HG03175 (cell line): Measurements from ENCODE around the gene ABCG2.
A peak's percentile ranks its signal among the peaks of the same experiment; 100 is the strongest.
"Not testable (repeated sequence)": the region's sequence is repeated elsewhere in the genome, so short reads cannot be mapped to it uniquely, and the experiment has no call there.

Experiments
- ATAC-seq: cut with Tn5 transposase; IDR thresholded peaks from one replicate; pipeline ENCODE4 v1.9.1; 2021; ENCODE audit warnings: mild to moderate bottlenecking, moderate library complexity; ENCODE audit not compliant: unreplicated experiment

ABCG2 gene

DNA sequence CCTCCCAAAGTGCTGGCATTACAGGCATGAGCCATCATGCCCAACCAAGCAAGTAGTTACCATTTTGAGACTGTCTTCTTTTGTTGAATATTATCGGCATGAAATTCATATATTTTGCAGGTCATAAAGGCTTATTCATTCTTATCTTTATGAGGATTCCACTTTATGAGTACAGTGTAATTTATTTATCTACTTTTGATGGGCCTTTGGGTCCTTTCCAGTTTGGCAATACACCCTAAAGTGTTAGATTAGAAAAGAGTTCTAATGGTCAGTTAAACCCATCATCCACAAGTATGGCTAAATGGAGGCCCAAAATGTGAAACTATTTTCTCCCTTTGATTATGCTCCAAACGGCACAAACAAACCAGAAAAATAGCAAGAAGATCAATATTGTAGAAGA, 10.9 kb upstream of the ABCG2 start:
- ATAC-seq, result no peak

DNA sequence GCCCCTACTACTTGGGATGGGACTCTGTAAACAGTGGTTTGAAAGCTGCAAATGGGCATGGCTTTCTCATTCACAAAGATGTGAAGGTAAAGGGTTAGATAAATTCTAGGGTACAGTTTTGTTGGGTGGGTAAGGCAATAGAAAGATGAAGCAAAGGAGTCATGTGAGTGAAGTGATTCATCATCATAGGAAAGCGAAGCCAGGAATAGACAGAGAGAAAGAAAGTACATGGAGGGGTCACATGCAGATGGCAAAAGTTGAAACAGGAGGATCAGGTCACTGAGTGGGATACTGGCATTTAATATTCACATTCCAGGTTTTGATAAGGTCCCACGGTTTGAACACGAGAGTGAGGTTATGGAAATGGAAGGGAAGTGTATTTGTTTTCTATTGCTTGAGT, 8.2 kb upstream of the ABCG2 start:
- no peak for ATAC-seq

DNA sequence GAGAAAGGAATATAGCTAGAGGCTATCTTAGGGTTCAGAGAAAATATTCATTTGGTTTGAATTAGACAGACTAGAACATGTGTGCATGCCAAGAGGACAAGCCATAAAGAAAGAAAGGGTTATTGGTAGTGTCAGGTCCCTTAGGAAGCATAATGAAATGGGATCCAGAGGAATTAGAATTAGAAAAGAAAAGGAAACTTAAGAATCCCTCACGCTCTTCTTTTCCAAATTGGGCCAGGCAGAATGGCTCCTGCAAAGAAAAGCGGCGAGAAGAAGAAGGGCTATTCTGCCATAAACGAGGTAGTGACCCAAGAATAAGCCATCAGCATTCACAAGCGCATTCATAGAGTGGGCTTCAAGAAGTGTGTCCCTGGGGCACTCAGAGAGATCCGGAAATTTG, 4.9 kb upstream of the ABCG2 start:
- ATAC-seq, result no peak

DNA sequence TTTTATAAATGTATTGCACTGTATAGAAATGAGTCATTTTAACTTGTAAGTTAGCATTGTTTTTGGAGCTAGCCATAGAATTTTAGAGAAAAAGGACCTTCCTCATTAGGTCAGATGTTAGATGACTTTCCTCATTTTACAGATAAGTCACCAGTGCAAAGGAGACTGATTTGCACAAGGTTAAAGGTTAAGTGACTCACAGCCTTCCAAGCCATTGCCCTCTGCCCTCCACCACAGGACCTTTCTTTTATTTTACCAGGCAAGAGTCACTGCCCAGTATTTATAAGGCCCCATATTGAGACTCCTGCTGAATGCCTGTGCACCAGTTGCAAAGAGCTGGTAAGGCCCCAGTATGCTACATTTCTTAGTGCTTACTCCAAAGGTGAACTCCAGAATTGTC, 4.2 kb upstream of the ABCG2 start:
- no peak for ATAC-seq

DNA sequence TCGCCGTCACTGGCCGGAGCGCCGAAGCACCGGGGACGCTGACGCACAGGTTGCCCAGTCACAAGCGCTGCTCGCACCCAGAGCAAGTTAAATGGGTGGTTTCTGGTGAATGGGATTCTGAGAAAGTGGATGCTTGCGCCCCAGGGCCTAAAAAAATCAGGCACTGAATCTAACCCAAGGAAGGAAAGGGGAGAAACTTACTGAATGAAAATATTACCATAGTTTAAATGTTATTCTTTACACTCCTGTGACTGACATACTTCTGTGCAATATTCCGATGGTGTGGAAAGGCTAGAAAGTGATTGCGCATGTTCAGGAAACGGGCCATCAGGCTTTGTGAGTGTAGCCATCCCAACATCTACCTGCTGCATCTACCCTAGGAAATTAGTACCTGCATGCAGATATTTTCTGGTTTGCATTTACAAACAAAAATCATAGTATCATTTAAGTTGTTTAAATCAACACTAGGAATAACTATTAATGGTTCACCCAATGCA, 838 bp upstream of the ABCG2 start:
- no peak for ATAC-seq

DNA sequence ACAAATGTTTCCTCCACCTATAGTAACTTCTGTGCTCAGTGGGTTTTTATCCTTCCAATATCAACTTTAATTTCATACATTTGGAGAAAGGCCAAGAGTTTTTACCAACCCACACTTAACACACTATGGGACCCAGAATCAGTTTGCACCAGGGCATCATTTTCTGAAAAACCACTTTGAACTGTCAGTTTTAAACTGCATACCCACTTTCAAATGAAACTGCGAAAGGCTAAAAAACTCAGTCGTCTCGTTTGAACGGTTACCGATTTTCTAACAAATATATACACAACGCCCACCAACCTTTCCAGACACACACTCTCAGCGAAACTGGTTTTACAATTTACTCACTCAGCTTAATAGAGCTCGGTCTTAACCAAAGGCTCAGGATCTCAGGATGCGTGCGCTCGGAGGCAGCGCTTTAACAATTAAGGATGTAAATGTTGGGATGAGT, 376 bp downstream of the ABCG2 start:
- ATAC-seq, result peak; percentile 52

DNA sequence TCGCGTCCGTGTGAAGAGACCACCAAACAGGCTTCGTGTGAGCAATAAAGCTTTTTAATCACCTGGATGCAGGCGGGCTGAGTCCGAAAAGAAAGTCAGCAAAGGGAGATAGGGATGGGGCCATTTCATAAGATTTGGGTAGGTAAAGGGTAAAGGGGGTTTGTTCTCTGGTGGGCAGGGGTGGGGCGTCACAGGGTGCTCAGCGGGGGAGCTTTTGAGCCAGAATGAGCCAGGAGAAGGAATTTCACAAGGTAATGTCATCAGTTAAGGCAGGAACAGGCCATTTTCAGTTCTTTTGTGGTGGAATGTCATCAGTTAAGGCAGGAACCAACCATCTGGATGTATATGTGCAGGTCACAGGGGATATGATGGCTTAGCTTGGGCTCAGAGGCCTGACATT, 6.1 kb downstream of the ABCG2 start:
- ATAC-seq, result not testable (repeated sequence)

DNA sequence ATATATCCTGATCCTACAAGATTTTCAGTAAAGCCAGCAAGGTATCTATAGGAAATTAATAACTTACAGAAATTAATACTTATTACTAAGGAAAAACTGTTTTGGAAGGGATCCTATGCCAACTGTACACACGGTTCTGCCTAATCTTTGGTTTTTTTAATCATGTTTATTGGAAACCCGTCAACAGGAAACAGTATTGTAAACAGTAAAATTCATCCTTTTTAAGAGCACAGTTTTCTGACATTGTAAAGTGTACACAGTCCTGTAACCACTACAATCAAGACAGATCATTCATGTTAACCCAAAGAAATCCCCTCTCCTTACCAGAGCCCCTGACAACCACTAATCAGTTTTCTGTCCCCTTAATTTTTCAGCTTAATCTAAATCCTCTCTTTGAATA, 9.9 kb downstream of the ABCG2 start:
- ATAC-seq, result no peak

DNA sequence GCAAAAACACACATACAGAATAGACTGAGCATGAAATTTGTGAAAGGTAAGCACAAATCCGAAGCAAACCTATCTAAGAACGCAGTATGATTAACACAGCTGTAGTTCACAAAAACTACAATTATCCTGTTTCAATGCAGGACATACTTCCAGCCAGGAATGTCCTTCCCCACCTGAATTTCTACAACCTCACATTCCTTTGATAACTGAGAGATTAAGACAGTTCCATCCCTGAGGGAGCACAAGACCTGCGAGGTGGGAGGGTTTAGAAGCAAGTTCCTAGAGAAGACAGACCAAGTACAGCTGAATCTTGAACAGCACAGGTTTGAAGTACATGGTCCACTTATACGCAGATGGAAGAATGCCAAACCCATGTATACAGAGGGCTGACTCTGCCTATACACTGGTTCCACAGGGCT, 10.6 kb downstream of the ABCG2 start:
- ATAC-seq, result no peak

DNA sequence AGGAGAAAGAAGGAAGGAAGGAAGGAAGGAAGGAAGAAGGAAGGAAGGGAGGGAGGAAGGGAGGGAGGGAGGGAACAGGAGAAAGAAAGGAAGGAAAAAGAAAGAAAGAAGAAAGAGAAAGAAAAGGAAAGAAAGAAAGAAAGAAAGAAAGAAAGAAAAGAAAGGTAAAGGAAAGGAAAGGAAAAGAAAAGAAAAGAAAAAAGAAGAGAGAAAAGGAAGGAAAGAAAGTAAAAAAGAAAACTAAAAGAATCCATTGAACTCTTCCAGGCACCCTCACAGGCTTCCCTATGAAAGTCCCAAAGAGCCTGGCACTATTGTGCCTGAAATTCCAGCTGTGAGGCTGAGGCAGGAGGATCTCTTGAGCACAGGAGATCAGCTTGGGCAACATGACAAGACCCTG, 11.5 kb downstream of the ABCG2 start:
- ATAC-seq, result no peak

DNA sequence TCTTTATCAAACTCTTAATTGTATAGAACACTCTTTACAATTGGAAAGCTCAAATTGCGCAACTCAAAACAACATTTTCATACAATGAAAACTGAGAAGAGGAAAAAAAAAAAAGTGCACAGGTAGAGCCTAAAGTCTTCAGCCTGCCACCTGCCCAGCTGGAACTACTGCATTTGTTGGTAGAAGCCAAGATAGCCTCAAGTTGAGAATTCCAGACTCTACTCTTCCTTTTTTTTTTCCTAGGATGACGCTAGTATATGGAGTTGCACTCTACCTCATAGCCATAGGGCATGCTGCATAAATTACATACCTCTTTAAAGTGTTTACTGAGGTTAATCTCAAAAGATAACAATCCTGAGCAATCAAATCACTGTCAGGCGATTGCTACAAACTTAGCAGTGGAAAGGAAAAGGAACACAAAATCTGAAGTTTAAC, 13.6 kb downstream of the ABCG2 start:
- ATAC-seq, result no peak

DNA sequence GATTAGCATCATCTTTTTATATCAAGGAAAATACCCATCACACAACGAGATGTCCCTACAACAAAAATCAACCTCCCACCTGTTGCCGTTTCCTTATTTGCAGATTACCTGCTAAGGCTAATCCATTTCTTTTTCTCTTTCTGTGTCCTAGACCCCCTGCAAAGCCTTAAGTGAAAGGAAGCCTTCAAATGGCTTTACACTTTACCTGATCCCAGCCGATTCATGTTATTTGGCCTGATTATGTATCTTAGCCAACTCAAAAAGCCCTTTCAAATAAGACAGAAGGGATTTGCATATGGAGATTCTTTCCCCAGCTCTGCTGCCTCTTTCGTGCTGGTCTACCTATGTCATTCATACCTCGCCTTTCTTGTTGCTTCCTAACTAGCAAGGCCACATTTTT, 14.4 kb downstream of the ABCG2 start:
- ATAC-seq, result no peak

DNA sequence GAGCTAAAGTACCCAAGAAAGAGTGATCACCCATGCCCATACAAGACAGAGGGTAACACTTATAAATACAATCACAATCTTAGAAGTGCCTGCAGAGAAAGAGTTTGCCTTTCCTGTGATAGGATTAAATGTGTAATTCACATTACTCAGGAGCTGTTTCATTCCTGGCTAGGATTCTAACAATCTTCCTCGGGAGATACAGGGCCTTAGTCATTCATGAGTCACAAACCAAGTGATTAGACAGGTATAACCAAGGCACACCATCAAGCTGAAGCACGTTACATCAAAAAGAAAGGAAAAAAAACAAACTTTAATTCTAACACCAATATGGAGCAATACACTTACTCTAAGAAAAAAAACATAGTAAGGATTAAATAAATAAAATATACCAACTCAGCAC, 14.9 kb downstream of the ABCG2 start:
- no peak for ATAC-seq

DNA sequence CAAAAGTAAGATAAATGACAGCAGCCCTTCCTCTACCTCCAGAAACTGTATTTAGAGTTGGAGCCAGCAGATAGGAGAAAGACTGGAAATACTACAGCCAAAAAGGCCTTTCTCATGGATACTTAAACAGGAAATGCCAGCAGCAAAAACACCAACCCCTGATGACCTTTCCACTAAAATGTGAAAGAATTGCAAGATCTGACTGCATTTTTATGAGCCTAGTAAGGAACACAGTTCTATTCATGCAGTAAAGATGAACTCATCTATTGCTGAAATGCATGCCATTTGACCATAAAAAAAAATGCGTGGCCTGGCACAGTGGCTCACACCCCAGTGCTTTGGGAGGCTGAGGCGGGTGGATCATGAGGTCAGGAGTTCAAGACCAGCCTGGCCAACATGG, 19.9 kb downstream of the ABCG2 start:
- no peak for ATAC-seq

DNA sequence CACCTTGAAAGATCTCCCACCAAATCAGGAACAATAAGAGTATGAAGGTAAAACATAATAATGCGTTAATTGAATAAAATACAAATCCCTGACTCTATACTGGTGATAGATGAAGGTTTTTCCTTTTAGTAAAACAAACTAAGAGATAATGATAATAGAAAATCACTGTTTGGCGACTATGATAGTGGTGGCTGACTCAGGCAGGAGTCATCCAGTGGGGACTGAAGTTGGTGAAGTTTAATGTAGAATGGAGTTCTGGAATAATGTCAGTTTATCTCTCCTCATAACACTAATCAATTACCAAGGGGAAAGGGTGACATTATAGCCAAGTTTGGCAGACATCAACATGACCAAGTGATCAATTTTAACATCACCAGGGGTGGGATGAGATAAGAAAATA, 21.3 kb downstream of the ABCG2 start:
- no peak for ATAC-seq

DNA sequence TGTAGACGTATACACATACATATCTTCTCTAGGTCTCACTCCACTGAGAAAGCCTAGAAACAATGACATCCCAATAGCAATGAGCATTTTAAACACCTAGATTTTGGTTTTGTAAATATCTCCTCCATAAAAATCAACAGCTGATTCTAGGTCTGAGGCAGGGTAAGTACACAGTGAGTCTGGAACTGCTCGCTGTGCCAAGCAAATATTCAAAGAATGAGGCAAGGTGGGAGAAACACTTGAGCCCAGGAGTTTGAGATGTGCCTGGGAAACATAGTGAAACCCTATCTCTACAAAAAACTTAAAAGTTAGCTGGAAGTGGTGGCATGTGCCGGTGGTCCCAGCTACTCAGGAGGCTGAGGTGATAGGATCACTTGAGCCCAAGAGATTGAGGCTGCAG, 22.2 kb downstream of the ABCG2 start:
- no peak for ATAC-seq

DNA sequence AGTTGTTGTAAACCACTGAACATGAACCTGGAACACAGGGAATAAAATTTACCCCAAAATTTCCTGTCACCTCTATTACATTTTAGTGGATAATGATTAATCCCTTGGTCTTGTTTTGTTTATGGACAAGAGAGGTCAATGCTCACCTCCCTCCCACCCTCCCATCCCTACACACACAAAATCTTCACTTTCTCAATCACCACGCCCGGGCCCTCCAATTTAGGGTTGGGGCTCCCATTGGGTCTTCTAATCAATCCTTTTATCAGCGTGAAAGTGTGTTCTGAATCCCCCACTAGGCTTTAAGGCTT, 23.1 kb downstream of the ABCG2 start:
- no peak for ATAC-seq

DNA sequence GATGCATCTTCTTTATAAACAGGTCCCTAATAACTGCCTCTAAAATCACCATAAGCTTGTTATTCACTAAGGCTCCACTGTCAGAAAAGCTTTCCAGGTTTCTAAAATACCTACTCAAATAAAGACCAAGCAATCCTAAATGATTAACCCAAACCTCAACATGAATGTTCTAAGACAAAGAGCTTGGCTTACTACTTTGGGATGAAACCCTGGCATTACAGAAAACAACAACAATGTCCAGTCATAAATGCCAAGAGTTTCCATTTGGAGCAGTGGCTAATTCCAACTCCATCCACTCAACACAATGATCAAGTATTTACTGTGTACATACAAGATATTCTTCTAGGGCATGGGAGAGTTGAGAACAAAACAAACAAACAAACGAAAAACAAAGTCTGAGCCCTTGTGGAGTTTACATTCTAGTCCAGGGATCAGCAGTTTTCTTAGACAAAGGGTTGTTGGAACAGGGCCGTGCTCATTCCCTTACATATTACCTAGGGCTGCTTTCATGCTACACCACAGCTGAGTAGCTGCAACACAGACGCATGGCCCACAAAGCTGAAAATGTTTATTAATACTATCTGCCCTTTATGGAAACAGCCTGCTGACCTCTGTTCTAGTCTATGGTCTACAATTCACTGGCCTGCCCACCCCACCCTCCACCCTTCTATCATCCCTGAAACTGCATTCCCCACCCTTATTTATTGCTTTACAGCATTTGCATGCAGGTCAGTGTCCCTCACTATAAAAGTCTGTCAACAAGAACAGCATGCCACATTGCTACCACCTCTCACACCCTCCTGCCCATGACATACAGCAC, 23.7 kb downstream of the ABCG2 start:
- no peak for ATAC-seq

DNA sequence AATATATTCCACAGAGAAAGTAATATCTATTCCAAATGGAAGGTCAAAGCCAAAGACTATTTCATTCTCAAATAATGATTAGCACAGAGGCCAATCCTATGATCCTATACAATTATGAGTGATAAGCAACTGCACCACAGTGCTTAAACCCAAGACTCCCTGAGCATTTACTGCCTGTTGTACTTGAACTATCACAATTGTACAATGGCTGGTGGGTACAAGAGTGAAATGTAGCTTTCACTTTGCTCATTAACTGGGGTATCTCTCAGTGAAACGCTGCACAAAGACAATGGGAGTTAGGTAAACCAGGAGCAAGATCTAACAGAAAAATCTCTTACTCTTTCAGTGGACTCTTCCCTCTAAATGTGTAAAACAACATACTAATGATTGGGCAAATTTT, 24.3 kb downstream of the ABCG2 start:
- no peak for ATAC-seq

DNA sequence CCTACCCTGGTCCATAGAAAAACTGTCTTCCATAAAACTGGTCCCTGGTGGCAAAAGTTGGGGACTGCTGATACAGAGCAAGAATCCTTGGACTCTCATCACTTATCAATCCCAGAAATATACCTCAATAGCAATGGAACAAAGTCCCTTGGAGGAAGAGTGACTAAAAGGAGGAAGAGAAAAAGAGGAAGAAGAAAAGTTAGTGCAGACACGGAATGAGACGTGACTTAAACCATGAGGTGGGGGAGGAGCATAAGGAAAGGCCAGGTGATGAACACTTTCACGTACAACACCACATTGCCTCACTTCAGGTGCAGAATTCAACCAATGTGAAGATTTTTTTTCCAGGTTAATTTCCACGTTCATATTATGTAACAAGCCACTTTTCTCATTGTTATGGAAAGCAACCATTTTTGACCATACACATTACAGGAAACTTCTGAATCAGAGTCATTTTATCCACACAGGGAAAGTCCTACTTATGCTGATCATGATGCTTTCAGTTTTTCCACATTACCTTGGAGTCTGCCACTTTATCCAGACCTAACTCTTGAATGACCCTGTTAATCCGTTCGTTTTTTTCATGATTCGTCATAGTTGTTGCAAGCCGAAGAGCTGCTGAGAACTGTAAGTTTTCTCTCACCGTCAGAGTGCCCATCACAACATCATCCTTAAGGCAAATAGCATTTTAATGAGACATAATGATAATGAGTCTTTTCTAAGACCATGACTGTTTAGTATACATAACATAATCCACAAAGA, 27.7 kb downstream of the ABCG2 start:
- no peak for ATAC-seq

DNA sequence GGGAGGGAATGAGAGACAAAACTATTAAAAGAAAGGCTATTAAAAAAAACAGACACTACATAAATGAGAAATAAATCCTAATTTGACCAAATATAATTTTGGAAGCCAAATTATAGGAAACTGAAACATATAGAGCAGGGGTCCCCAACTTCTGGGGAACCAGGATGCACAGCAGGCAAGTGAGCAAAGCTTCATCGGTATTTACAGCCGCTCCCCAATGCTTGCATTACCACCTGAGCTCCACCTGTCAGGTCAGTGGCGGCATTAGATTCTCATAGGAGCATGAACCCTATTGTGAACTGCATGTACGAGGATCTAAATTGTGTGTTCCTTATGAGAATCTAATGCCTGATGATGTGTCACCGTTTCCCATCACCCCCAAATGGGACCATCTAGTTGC, 28.4 kb downstream of the ABCG2 start:
- no peak for ATAC-seq

DNA sequence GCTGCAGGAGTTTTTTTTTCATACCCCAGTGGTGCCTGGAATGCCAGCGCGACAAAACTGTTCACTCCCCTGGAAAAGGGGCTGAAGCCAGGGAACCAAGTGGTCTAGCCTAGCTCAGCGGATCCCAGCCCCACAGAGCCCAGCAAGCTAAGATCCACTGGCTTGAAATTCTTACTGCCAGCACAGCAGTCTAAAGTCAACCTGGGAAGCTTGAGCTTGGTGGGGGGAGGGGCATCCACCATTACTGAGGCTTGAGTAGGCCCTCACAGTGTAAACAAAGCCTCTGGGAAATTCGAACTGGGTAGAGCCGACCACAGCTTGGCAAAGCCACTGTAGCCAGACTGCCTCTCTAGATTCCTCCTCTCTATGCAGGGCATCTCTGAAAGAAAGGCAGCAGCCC, 36.2 kb downstream of the ABCG2 start:
- ATAC-seq, result not testable (repeated sequence)
